Activated CD4-positive, alpha-beta T cell treated with anti-CD3 and anti-CD28 coated beads, Interleukin-2, amount 50 U/mL, for 24 hours (primary cell): ENCODE measurements around the gene FLNA.
"Not testable (repeated sequence)": the region's sequence is repeated elsewhere in the genome, so short reads cannot be mapped to it uniquely, and the experiment has no call there.

ENCODE experiments used
- DNase-seq, 2 donors: peaks; one replicate each; pipeline ENCODE4 v3.0.0-alpha.2; 2020; ENCODE audit warnings: low read depth in 1 of 2, low spot score in 1 of 2

FLNA gene

GRCh38 chrX:154343620-154344019, 30.8 kb downstream of the FLNA start:
- not testable (repeated sequence) for DNase-seq

- DNase-seq = not testable (repeated sequence)
Observed at GRCh38 chrX:154343063-154343462, 31.4 kb downstream of the FLNA start.

GRCh38 chrX:154341399-154342298, 32.8 kb downstream of the FLNA start:
- not testable (repeated sequence) for DNase-seq

GRCh38 chrX:154334496-154334895, 39.9 kb downstream of the FLNA start:
- DNase-seq = no peak

GRCh38 chrX:154333837-154334271, 40.6 kb downstream of the FLNA start:
- no peak for DNase-seq

- DNase-seq = no peak
Observed at GRCh38 chrX:154333116-154333515, 41.3 kb downstream of the FLNA start.

GRCh38 chrX:154332561-154332960, 41.9 kb downstream of the FLNA start:
- DNase-seq = no peak

GRCh38 chrX:154329294-154329693, 45.1 kb downstream of the FLNA start:
- DNase-seq = no peak

- DNase-seq = no peak
Observed at GRCh38 chrX:154328646-154329045, 45.8 kb downstream of the FLNA start.

- no peak for DNase-seq
Observed at GRCh38 chrX:154327038-154327820, 47.2 kb downstream of the FLNA start.

- DNase-seq = no peak
Observed at GRCh38 chrX:154325541-154325940, 48.9 kb downstream of the FLNA start.

GRCh38 chrX:154323537-154323936, 50.9 kb downstream of the FLNA start:
- DNase-seq = no peak

GRCh38 chrX:154322890-154323289, 51.5 kb downstream of the FLNA start:
- no peak for DNase-seq

- no peak for DNase-seq
Observed at GRCh38 chrX:154321594-154321993, 52.8 kb downstream of the FLNA start.

GRCh38 chrX:154321152-154321551, 53.3 kb downstream of the FLNA start:
- DNase-seq = no peak

GRCh38 chrX:154320406-154320805, 54.0 kb downstream of the FLNA start:
- DNase-seq = no peak

GRCh38 chrX:154317391-154317995, 56.9 kb downstream of the FLNA start:
- no peak for DNase-seq

- no peak for DNase-seq
Observed at GRCh38 chrX:154315416-154315815, 59.0 kb downstream of the FLNA start.

GRCh38 chrX:154313147-154313546, 61.3 kb downstream of the FLNA start:
- no peak for DNase-seq

GRCh38 chrX:154312116-154312515, 62.3 kb downstream of the FLNA start:
- DNase-seq = no peak

- DNase-seq = no peak
Observed at GRCh38 chrX:154310616-154311536, 63.6 kb downstream of the FLNA start.
